ENCODE measurements around the gene EMCN.
"Not testable (repeated sequence)": the region's sequence is repeated elsewhere in the genome, so short reads cannot be mapped to it uniquely, and the experiment has no call there.

The EMCN gene

DNA sequence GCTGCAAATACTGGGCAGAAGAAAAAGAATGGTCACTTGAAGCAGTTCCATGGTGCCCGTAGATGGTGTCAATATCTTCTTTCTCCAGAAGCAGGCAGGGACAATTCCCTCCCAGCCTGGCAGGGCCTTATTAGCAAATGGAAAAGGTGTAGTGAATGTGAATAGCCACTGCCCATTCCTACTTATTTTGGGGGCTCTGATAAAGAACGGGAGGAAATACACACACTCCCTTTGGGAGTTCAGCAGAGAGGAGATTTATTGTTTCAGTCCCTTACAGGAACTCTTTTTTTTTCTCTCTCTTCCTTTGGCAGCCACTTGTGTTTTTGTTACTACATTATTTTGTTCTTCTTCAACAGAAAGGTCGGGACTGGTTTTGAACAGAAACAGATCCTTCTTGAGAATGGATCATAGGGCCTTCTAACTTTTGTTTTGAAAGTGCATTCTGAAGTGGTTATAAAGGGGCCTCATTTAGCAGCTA lies at the start of gene EMCN:
Gene EMCN, minus strand, starts transcription at position 159 of the 478 bp plus-strand sequence. Its CDS starts 108 bp downstream, at position 51.
- no peak for DNase-seq

DNA sequence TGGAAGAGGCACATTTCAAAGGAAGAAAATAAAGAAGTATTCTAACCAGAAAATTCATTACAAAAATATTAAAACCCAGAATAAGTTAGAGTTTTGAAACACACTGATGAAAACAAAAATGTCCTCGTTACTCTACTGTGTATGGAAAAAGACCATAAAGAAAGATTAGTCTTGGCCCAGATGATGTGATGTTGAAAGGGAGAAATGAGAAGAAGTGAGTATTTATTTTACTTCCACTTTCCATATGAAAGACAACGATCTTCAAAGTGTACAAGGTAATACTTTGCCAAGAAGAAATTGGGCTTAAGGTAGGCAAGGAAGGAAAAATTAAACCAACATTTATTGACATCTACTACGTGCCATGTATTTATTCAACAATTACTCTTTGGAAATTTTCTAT lies 48.6 kb upstream of the EMCN start:
- no peak for DNase-seq

DNA sequence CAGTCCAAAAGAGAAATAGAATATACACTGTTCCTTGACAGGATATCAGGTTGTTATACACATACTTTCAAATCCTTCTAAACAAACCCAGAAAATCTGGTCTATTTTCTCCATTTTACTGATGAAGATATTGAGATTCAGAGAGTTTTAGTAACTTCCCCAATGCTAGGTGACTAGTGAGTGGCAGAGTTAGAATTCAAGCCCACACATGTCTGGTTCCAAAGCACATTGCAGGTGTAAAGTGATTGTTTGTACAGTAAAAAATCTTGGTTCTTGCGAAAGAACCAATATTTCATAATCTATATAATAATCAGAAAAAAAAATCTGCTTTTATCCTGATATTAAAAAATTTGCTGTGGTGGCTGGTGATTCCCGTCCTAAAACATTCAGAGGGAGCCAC lies 39.5 kb upstream of the EMCN start:
- DNase-seq = no peak

DNA sequence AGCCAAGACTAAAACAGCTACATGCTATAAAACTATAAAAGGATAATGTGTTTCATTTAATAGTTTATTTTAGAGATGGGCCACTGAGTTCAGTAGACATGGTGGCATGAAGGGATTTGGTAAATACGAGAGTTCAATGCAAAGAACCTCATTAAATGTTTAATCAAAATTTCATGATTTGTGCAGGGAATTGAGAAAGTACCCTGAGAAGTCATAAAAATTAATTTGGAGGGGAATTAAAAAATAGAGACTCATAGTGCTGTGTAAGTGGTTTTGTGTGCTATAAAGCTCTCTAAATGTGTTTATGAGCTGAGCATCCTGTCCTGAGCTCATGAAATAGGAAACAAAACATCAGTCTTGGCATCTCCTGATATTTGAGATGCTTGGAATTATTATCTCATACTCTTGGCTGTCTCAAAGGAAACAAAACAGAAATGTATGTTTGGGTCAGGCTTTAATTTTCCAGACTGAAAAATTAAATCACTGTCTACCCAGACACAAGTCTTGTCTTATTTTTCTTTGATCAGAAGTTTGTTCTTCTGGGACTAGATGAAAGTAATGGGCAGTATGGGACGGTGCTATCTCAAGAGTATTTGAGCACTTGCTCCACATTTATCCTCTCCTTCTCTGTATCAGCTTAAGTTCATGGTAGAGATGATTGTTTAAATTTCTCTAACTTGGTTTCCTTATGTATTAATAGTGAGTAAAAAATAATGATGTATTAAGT lies 38.0 kb upstream of the EMCN start:
- no peak for DNase-seq

GRCh38 chr4:100548200-100548560 lies 30.4 kb upstream of the EMCN start:
- no peak for DNase-seq

GRCh38 chr4:100547541-100548199 lies 29.8 kb upstream of the EMCN start:
- DNase-seq = no peak

- DNase-seq = no peak
Observed at GRCh38 chr4:100545427-100545826, 27.6 kb upstream of the EMCN start.

GRCh38 chr4:100540131-100540530 lies 22.3 kb upstream of the EMCN start:
- no peak for DNase-seq

DNA sequence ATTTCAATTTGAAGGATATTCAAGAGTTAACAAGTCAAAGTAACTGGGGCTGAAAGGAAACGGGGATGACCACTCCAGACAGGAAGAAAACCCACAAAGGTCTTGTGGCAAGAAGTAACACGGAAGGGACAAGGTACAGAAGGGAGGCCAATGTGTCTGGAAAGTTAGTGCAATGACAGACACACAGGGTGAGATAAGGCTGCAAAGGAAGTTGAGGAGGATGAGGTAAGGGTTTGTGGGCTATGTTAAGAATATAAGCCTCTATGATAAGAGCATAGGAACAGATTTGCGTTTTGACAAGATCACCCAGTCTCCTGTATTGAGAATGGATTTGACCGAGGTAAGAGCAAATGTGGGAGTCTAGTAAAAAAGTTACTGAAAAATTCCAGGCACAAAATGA lies 21.9 kb upstream of the EMCN start:
- DNase-seq = no peak

- DNase-seq = no peak
Observed at GRCh38 chr4:100533741-100534140, 15.9 kb upstream of the EMCN start.

DNA sequence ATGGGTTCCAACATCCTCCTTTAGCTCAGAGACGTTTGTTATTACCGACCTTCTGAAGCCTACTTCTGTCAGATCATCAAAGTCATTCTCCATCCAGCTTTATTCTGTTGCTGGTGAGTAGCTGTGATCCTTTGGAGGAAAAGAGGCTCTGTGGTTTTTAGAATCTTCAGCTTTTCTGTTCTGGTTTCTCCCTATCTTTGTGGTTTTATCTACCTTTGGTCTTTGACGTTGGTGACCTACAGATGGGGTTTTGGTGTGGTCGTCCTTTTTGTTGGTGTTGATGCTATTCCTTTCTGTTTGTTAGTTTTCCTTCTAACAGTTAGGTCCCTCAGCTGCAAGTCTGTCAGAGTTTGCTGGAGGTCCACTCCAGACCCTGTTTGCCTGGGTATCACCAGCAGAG lies 12.3 kb upstream of the EMCN start:
- DNase-seq = not testable (repeated sequence)

- no peak for DNase-seq
Observed at GRCh38 chr4:100525686-100526085, 7.9 kb upstream of the EMCN start.

GRCh38 chr4:100519205-100519604 lies 1.4 kb upstream of the EMCN start:
- DNase-seq = no peak

DNA sequence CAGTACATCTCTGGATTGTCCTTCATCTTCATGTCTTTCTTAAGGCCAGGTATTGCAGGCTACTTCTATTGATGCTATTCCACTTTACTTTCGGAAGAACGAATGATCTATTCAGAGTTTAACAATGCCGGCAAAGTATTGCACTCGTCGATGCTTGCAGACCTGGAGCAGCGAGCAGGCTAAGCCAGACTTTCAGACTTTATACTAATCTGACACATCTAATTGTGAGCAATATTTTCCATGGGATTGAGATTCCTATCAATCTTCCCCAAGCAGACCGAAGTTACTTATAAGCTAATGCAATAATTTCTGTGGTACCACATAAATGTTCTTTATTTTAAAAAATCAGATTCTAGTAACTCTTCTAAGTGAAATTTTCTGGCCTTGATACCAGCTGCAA lies 1.6 kb downstream of the EMCN start:
- no peak for DNase-seq

GRCh38 chr4:100511896-100512295 lies 5.9 kb downstream of the EMCN start:
- no peak for DNase-seq

GRCh38 chr4:100510551-100510950 lies 7.3 kb downstream of the EMCN start:
- DNase-seq = no peak

DNA sequence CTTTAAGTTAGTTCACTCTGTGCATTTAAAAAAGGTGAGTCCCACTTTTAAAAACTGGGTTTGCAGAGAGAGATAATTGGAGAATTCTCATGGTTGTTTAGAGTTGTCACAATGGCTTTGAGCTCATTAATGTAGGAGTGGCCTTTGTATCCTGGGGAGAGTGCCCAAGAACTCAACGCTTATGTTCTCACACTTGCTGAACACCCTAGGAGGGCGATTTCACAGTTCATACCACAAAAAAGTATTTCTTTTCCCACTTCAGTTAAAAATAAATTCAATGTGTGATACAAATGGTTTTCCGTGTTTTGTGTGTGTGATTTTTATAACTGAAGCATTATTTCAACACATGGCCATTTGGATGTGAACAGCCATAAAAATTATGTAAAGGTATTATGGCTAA lies 8.4 kb downstream of the EMCN start:
- DNase-seq = no peak

DNA sequence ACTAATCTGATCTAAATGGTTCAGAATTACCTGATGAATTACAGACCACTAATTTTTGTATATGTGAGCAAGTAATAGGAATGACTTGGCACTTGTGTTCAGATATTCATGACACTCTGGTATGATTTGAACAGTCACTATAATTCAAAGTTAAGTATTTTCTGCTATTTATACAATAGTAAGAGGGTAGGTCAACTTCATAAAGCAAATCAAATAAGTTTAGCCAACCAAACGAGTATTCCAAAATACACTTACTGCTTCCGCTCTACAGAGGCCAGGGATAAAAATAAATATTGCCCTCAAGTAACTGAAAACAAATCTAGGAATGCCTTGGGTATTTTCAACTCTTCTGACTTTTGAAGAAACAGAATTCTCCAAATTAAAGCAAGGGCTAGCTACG lies 9.1 kb downstream of the EMCN start:
- DNase-seq = no peak

DNA sequence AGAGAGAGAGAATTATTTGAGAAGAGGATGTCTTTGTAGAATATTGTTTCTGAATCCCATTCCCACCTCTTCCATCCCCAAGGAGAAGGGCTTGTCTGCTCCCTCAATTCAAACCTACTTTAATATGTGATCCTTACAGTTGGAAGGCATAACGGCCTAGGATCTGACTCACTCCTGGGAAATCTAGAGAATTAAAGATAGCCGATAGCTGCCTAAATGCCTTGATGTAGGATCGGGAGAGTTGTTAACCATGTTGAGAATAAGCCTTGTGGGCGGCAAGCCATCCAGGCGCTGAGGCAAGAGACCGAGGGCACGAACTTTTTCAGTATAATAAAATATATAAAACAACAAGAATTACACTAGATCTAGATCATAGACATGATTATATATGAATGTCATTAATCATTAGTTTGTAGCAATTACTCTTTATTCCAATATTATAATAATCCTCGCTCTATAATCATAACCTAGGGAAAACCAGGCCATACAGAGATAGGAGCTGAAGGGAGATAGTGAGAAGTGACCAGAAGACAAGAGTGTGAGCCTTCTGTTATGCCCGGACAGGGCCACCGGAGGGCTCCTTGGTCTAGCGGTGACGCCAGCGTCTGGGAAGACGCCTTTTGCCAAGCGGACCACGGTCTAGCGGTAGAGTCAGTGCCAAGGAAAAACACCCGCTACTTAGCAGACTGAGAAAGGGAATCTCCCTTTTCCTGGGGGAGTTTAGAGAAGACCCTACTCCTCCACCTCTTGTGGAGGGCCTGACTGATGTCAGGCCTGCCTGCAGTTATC lies 13.5 kb downstream of the EMCN start:
- no peak for DNase-seq

DNA sequence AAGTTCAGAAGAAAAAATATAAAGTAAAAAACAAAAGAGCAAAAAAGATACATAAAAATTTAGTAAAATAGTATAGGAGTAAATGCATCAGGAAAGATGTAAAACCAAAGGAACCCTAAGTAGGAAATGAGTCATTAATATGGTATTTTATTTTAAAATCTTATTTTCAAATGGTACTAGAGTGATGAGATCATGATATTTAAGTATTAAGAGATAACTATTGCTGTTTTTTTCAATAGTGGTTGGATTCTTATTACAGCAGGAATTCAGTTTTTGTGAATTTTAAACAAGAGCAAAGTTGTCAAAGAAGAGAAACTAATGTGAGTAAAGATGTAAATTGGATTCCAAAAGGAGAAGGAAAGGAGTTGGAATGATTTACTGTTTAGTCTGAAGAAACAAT lies 20.0 kb downstream of the EMCN start:
- DNase-seq = no peak

- DNase-seq = no peak
Observed at GRCh38 chr4:100495074-100495473, 22.7 kb downstream of the EMCN start.

- no peak for DNase-seq
Observed at GRCh38 chr4:100494166-100494565, 23.7 kb downstream of the EMCN start.

DNA sequence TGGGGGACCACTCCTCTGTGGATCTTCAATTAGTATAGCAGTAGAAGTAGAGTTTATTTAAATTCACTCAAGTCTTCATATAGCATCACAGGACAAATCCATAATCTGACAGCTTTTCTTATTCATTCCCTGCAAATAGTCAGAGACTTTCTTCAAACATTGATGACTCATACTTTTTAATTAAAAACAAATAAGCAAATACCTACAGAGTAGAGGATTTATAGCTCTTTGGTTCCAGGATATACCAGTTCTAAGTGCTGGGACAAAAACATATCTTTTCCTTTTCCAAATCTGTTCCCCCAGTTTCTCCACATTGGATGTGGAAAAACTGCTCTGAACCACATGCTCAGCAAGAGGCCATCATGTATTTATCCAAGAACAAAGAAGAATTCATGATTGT lies 24.1 kb downstream of the EMCN start:
- DNase-seq = no peak

- no peak for DNase-seq
Observed at GRCh38 chr4:100492129-100492528, 25.7 kb downstream of the EMCN start.

All from activated T-cell treated with anti-CD3 and anti-CD28 coated beads, Interleukin-2, amount 50 U/mL, for 1 hour (primary cell).